Panc1 (cell line): ENCODE results near the gene LCA5L.

Source experiments
- SIN3A ChIP-seq: IDR thresholded peaks from 2 replicates; pipeline ENCODE4 v1.6.1; 2012; ENCODE audit warnings: low read depth, mild to moderate bottlenecking, low read length, moderate library complexity, borderline replicate concordance; ENCODE audit not compliant: insufficient read depth
- TF ChIP-seq, protein P1 (sequence below), 2 experiments: IDR thresholded peaks; 2 replicates each; pipeline ENCODE4 v1.6.1; 2011 to 2012; ENCODE audit warnings: low read depth in 2 of 2, control low read depth in 1 of 2, low read length in 1 of 2, mild to moderate bottlenecking in 1 of 2, moderate library complexity in 1 of 2; ENCODE audit not compliant: insufficient read depth in 1 of 2
- TF ChIP-seq, protein P2 (sequence below): fragments of 450-650 bp; IDR thresholded peaks from 2 replicates; pipeline ENCODE4 v1.5.1; 2017; ENCODE audit warnings: mild to moderate bottlenecking

DNA sequence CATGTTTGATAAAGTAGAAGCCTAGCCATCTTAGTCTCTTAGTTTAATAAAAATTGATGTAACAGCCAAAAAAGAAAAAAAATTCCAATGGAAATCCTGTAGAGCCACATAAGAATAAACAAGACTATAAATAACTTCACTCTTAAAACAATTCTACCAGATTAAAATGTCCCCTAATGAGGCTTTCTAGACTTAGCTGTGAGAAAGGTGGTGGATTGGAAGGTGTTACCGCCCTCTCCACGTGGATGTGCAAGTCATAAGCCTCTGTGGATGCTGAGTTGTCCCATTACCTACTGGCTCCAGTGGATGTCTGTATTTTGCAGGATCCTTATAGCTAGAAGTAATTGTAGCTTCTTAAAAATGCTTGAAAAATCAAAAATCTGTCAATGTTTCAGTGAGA is 14.6 kb downstream of the LCA5L start:
- TF ChIP-seq, protein P1, sequence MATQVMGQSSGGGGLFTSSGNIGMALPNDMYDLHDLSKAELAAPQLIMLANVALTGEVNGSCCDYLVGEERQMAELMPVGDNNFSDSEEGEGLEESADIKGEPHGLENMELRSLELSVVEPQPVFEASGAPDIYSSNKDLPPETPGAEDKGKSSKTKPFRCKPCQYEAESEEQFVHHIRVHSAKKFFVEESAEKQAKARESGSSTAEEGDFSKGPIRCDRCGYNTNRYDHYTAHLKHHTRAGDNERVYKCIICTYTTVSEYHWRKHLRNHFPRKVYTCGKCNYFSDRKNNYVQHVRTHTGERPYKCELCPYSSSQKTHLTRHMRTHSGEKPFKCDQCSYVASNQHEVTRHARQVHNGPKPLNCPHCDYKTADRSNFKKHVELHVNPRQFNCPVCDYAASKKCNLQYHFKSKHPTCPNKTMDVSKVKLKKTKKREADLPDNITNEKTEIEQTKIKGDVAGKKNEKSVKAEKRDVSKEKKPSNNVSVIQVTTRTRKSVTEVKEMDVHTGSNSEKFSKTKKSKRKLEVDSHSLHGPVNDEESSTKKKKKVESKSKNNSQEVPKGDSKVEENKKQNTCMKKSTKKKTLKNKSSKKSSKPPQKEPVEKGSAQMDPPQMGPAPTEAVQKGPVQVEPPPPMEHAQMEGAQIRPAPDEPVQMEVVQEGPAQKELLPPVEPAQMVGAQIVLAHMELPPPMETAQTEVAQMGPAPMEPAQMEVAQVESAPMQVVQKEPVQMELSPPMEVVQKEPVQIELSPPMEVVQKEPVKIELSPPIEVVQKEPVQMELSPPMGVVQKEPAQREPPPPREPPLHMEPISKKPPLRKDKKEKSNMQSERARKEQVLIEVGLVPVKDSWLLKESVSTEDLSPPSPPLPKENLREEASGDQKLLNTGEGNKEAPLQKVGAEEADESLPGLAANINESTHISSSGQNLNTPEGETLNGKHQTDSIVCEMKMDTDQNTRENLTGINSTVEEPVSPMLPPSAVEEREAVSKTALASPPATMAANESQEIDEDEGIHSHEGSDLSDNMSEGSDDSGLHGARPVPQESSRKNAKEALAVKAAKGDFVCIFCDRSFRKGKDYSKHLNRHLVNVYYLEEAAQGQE (IDR thresholded peaks at IDR 0.05; ENCODE audit: insufficient read depth in 1 of 2, low read depth in 2 of 2, low read length in 1 of 2), result no peak
- TF ChIP-seq, protein P2, sequence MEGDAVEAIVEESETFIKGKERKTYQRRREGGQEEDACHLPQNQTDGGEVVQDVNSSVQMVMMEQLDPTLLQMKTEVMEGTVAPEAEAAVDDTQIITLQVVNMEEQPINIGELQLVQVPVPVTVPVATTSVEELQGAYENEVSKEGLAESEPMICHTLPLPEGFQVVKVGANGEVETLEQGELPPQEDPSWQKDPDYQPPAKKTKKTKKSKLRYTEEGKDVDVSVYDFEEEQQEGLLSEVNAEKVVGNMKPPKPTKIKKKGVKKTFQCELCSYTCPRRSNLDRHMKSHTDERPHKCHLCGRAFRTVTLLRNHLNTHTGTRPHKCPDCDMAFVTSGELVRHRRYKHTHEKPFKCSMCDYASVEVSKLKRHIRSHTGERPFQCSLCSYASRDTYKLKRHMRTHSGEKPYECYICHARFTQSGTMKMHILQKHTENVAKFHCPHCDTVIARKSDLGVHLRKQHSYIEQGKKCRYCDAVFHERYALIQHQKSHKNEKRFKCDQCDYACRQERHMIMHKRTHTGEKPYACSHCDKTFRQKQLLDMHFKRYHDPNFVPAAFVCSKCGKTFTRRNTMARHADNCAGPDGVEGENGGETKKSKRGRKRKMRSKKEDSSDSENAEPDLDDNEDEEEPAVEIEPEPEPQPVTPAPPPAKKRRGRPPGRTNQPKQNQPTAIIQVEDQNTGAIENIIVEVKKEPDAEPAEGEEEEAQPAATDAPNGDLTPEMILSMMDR, result no peak
- no peak for TF ChIP-seq SIN3A
